Measurements from ENCODE around the gene GOLGA6D. TPM values are rescaled to one million over a fixed set of nuclear protein-coding genes. Genes with fewer than 3 reads are reported as not detected.
"Not testable (repeated sequence)": the region's sequence is repeated elsewhere in the genome, so short reads cannot be mapped to it uniquely, and the experiment has no call there.

GOLGA6D gene
- total and polyA plus RNA-seq, 2 of the 4 experiments (the other 2 are of a cell fraction), result not detected

- no TSS peak for BruUV-seq (replicated peaks)
These were observed 59.6 kb downstream of the GOLGA6D start for GRCh38 chr15:75342221-75342620.

GRCh38 chr15:75343953-75344352 is 61.3 kb downstream of the GOLGA6D start:
- H3K18ac ChIP-seq (ENCODE audit: low read depth, low read length); H3K4ac ChIP-seq (ENCODE audit: low read depth, low read length); H2BK120ac ChIP-seq (ENCODE audit: low read depth, low read length); H2BK15ac ChIP-seq (ENCODE audit: low read depth, low read length); H3K23ac ChIP-seq (ENCODE audit: low read depth, low read length); H3K9me1 ChIP-seq (ENCODE audit: insufficient read depth, low read length); POLR2A ChIA-PET (ENCODE audit: unreplicated experiment); H4K8ac ChIP-seq (ENCODE audit: low read depth in 2 of 2, low read length in 2 of 2); H3K27ac ChIP-seq (ENCODE audit: insufficient read depth, low read length); H3K56ac ChIP-seq (ENCODE audit: extremely low read depth, insufficient read depth, low read length); CTCF ChIA-PET; dilution Hi-C loops (cut with HindIII; ENCODE audit: low sequenced_read_pairs, unreplicated experiment); intact Hi-C loops (cut with micrococcal nuclease); H3K9ac ChIP-seq (ENCODE audit: low read depth, low read length); H3K14ac ChIP-seq (replicated peaks; ENCODE audit: low read depth, low read length); BruUV-seq (replicated peaks); H4K5ac ChIP-seq (ENCODE audit: low read depth, low read length); H3K4me2 ChIP-seq (ENCODE audit: low read depth, low read length); H3K9me3 ChIP-seq (ENCODE audit: control insufficient read depth, insufficient read depth, low read length); ATAC-seq (ENCODE audit: low read depth); H2BK20ac ChIP-seq (ENCODE audit: low read depth, low read length); DNase-seq; H4K20me1 ChIP-seq (ENCODE audit: insufficient read depth, low read length); H3K4me3 ChIP-seq (ENCODE audit: insufficient read depth, low read depth, low read length); in situ Hi-C loops (cut with MboI; ENCODE audit: low sequenced_read_pairs); H2AK9ac ChIP-seq (replicated peaks; ENCODE audit: low read depth, low read length, poor library complexity); H2AFZ ChIP-seq (replicated peaks; ENCODE audit: low read length, poor library complexity); H2BK5ac ChIP-seq (ENCODE audit: low read depth, low read length, poor library complexity, severe bottlenecking); H3K27me3 ChIP-seq (ENCODE audit: control insufficient read depth, insufficient read depth, low read length); H4K91ac ChIP-seq (ENCODE audit: insufficient read depth, low read depth, low read length); H3K4me1 ChIP-seq (ENCODE audit: control insufficient read depth, insufficient read depth, low read length); H2AK5ac ChIP-seq (ENCODE audit: low read depth, low read length); H3K79me1 ChIP-seq (ENCODE audit: low read depth in 1 of 2, low read length in 2 of 2): not testable (repeated sequence)
- H3K36me3 ChIP-seq (ENCODE audit: control insufficient read depth, insufficient read depth, low read length), result peaks cover 14% of the 10 kb centered on the region
- 30% methylated on average over 2 of the region's 8 CpGs; no CpG with 5 or more reads in 1 of the 2 experiments for WGBS, 2 experiments (ENCODE audit: extremely low coverage in 2 of 2, insufficient read length in 1 of 2)

More at GRCh38 chr15:75342221-75342620, 59.6 kb downstream of the GOLGA6D start:
- Histone ChIP-seq H2AFZ (replicated peaks; ENCODE audit: low read length, poor library complexity) (no peak overlapping the region), H3K27ac (ENCODE audit: insufficient read depth, low read length) (no peak overlapping the region), H3K9me1 (ENCODE audit: insufficient read depth, low read length) (no peaks in the 10 kb centered on the region), H4K5ac (ENCODE audit: low read depth, low read length) (no peak overlapping the region), H3K4me2 (ENCODE audit: low read depth, low read length) (no peak overlapping the region), H3K56ac (ENCODE audit: extremely low read depth, insufficient read depth, low read length) (no peak overlapping the region), H2BK120ac (ENCODE audit: low read depth, low read length) (no peak overlapping the region), H2BK5ac (ENCODE audit: low read depth, low read length, poor library complexity, severe bottlenecking) (no peak overlapping the region), H2AK9ac (replicated peaks; ENCODE audit: low read depth, low read length, poor library complexity) (no peak overlapping the region), H3K27me3 (ENCODE audit: control insufficient read depth, insufficient read depth, low read length) (no peaks in the 10 kb centered on the region; the same call in 1 of the 2 replicates), H3K36me3 (ENCODE audit: control insufficient read depth, insufficient read depth, low read length) (peaks cover 16% of the 10 kb centered on the region), H3K14ac (replicated peaks; ENCODE audit: low read depth, low read length) (no peak overlapping the region), H4K20me1 (ENCODE audit: insufficient read depth, low read length) (no peaks in the 10 kb centered on the region), H3K4me1 (ENCODE audit: control insufficient read depth, insufficient read depth, low read length) (peaks cover 4% of the 10 kb centered on the region; the same call in 1 of the 2 replicates), H2AK5ac (ENCODE audit: low read depth, low read length) (no peak overlapping the region), H3K4me3 (ENCODE audit: insufficient read depth, low read depth, low read length) (no peak overlapping the region), H4K8ac (ENCODE audit: low read depth in 2 of 2, low read length in 2 of 2) (no peak overlapping the region), H2BK20ac (ENCODE audit: low read depth, low read length) (no peak overlapping the region), H2BK15ac (ENCODE audit: low read depth, low read length) (no peak overlapping the region), H3K9ac (ENCODE audit: low read depth, low read length) (no peak overlapping the region), H4K91ac (ENCODE audit: insufficient read depth, low read depth, low read length) (no peak overlapping the region), H3K9me3 (ENCODE audit: control insufficient read depth, insufficient read depth, low read length) (no peaks in the 10 kb centered on the region), H3K18ac (ENCODE audit: low read depth, low read length) (no peak overlapping the region), H3K23ac (ENCODE audit: low read depth, low read length) (no peak overlapping the region), H3K79me1 (ENCODE audit: low read depth in 1 of 2, low read length in 2 of 2) (peaks cover 0 to 3% of the 10 kb centered on the region in 2 experiments; a peak in 3 of 4 replicates), H3K4ac (ENCODE audit: low read depth, low read length) (no peak overlapping the region)
- CTCF ChIA-PET, result no interaction called here
- dilution Hi-C loops (cut with HindIII; ENCODE audit: low sequenced_read_pairs, unreplicated experiment), result no loop called here
- ATAC-seq (ENCODE audit: low read depth), result no peak
- no peak for TF ChIP-seq NFE2L2 (IDR thresholded peaks at IDR 0.05; ENCODE audit: low read depth, low read length)
- TF ChIP-seq CEBPB (IDR thresholded peaks at IDR 0.05; ENCODE audit: low read depth, low read length), result no peak
- intact Hi-C loops (cut with micrococcal nuclease), result no loop called here
- in situ Hi-C loops (cut with MboI; ENCODE audit: low sequenced_read_pairs), result no loop called here
- POLR2A ChIA-PET (ENCODE audit: unreplicated experiment), result no interaction called here
- 83% methylated on average over 1 of the region's 6 CpGs; no CpG with 5 or more reads in 1 of the 2 experiments for WGBS, 2 experiments (ENCODE audit: extremely low coverage in 2 of 2, insufficient read length in 1 of 2)
- DNase-seq, result no peak
